ENCODE results near the gene AEBP2. TPM values are rescaled to one million over a fixed set of nuclear protein-coding genes. Genes with fewer than 3 reads are reported as not detected.

The AEBP2 gene
- total and polyA plus RNA-seq, 2 experiments from 2014 or later, result 12.4 to 22.5 TPM

GRCh38 chr12:19480459-19480858, 41.2 kb downstream of the AEBP2 start:
- Histone ChIP-seq H3K36me3 (replicated peaks; ENCODE audit: insufficient read depth, low read depth) (peaks cover 12% of the 10 kb centered on the region), H3K4me2 (no peak overlapping the region), H3K79me2 (peaks cover 98% of the 10 kb centered on the region), H3K27ac (no peak overlapping the region), H4K20me1 (ENCODE audit: insufficient read depth, poor library complexity, severe bottlenecking) (no peaks in the 10 kb centered on the region), H3K9me2 (replicated peaks; ENCODE audit: insufficient read depth) (no peaks in the 10 kb centered on the region), H2AFZ (no peak overlapping the region), H3K4me1 (ENCODE audit: insufficient read depth) (no peaks in the 10 kb centered on the region), H3K4me3 (no peak overlapping the region), H3K9me3 (ENCODE audit: low read depth) (peaks cover 11% of the 10 kb centered on the region), H3K27me3 (no peaks in the 10 kb centered on the region)
- no peak for DNase-seq (ENCODE audit: low spot score)
- 93% methylated on average over 1 of the region's 1 CpG for WGBS (ENCODE audit: low lambda C conversion rate, missing lambda C conversion rate)
- no peak for TF ChIP-seq EZH2 (IDR thresholded peaks at IDR 0.05; ENCODE audit: borderline replicate concordance)
- TF ChIP-seq, protein P1, sequence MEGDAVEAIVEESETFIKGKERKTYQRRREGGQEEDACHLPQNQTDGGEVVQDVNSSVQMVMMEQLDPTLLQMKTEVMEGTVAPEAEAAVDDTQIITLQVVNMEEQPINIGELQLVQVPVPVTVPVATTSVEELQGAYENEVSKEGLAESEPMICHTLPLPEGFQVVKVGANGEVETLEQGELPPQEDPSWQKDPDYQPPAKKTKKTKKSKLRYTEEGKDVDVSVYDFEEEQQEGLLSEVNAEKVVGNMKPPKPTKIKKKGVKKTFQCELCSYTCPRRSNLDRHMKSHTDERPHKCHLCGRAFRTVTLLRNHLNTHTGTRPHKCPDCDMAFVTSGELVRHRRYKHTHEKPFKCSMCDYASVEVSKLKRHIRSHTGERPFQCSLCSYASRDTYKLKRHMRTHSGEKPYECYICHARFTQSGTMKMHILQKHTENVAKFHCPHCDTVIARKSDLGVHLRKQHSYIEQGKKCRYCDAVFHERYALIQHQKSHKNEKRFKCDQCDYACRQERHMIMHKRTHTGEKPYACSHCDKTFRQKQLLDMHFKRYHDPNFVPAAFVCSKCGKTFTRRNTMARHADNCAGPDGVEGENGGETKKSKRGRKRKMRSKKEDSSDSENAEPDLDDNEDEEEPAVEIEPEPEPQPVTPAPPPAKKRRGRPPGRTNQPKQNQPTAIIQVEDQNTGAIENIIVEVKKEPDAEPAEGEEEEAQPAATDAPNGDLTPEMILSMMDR (IDR thresholded peaks at IDR 0.05; ENCODE audit: poor library complexity), result no peak
- no peak for TF ChIP-seq EZH2phosphoT487 (IDR thresholded peaks at IDR 0.05; ENCODE audit: low read depth, severe bottlenecking, unreplicated experiment)

DNA sequence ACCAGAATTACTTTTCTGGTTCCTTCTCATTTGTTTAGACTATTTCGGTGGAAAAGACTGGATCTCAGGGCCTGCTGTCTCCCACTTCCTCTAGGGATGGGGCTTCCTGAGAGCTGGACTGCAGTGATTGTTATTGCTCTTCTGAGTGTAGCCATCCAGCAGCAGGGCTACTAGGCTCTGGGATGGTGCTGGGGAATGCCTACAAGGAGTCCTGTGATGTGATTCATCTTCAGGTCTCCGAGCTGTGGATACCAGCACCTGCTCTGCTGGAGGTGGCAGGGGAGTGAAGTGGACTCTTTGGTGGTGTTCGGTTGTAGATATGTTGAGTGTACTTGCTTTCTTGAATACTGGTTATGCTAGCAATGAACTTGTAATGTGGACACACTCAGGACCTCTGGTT, 42.7 kb downstream of the AEBP2 start:
- no peak overlapping the region for H3K4me2 ChIP-seq
- H2AFZ ChIP-seq, result no peak overlapping the region
- no peaks in the 10 kb centered on the region for H3K4me1 ChIP-seq (ENCODE audit: insufficient read depth)
- H3K27ac ChIP-seq, result no peak overlapping the region
- H4K20me1 ChIP-seq (ENCODE audit: insufficient read depth, poor library complexity, severe bottlenecking), result no peaks in the 10 kb centered on the region
- no peak for DNase-seq (ENCODE audit: low spot score)
- TF ChIP-seq EZH2phosphoT487 (IDR thresholded peaks at IDR 0.05; ENCODE audit: low read depth, severe bottlenecking, unreplicated experiment) (no peak), EZH2 (IDR thresholded peaks at IDR 0.05; ENCODE audit: borderline replicate concordance) (no peak)
- TF ChIP-seq, protein P1 (IDR thresholded peaks at IDR 0.05; ENCODE audit: poor library complexity), result no peak
- peaks cover 12% of the 10 kb centered on the region for H3K36me3 ChIP-seq (replicated peaks; ENCODE audit: insufficient read depth, low read depth)
- H3K4me3 ChIP-seq, result no peak overlapping the region
- no peaks in the 10 kb centered on the region for H3K27me3 ChIP-seq
- peaks cover 98% of the 10 kb centered on the region for H3K79me2 ChIP-seq
- H3K9me3 ChIP-seq (ENCODE audit: low read depth), result peaks cover 11% of the 10 kb centered on the region
- 93% methylated on average over 3 of the region's 3 CpGs for WGBS (ENCODE audit: low lambda C conversion rate, missing lambda C conversion rate)
- no peaks in the 10 kb centered on the region for H3K9me2 ChIP-seq (replicated peaks; ENCODE audit: insufficient read depth)

- DNase-seq (ENCODE audit: low spot score), result peak; percentile 25
- no peaks in the 10 kb centered on the region for H3K4me1 ChIP-seq (ENCODE audit: insufficient read depth)
- WGBS (ENCODE audit: low lambda C conversion rate, missing lambda C conversion rate), result 92% methylated on average over 9 of the region's 9 CpGs
- no peak overlapping the region for H3K4me2 ChIP-seq
- no peak overlapping the region for H2AFZ ChIP-seq
- peaks cover 12% of the 10 kb centered on the region for H3K36me3 ChIP-seq (replicated peaks; ENCODE audit: insufficient read depth, low read depth)
- peaks cover 11% of the 10 kb centered on the region for H3K9me3 ChIP-seq (ENCODE audit: low read depth)
- no peaks in the 10 kb centered on the region for H3K27me3 ChIP-seq
- no peak overlapping the region for H3K27ac ChIP-seq
- no peaks in the 10 kb centered on the region for H3K9me2 ChIP-seq (replicated peaks; ENCODE audit: insufficient read depth)
- H3K4me3 ChIP-seq, result no peak overlapping the region
- H4K20me1 ChIP-seq (ENCODE audit: insufficient read depth, poor library complexity, severe bottlenecking), result no peaks in the 10 kb centered on the region
- peaks cover 98% of the 10 kb centered on the region for H3K79me2 ChIP-seq
- TF ChIP-seq EZH2phosphoT487 (IDR thresholded peaks at IDR 0.05; ENCODE audit: low read depth, severe bottlenecking, unreplicated experiment), result no peak
- TF ChIP-seq EZH2 (IDR thresholded peaks at IDR 0.05; ENCODE audit: borderline replicate concordance), result no peak
- TF ChIP-seq, protein P1 (IDR thresholded peaks at IDR 0.05; ENCODE audit: poor library complexity), result no peak
Observed at GRCh38 chr12:19482551-19483109, 43.3 kb downstream of the AEBP2 start.
